Uterus (tissue), 2 donors: Measurements from ENCODE around the gene ITGAD.

Experiments used
- POLR2A ChIP-seq, 2 donors: fragments of 450-650 bp; IDR thresholded peaks; one replicate each; pipeline ENCODE4 v1.6.1; 2016; ENCODE audit warnings: antibody characterized with exemption in 2 of 2, mild to moderate bottlenecking in 1 of 2, moderate library complexity in 1 of 2
- TF ChIP-seq, protein P1 (sequence below), 4 experiments: fragments of 200-600 bp in 2 of 4; fragments of 450-650 bp in 2 of 4; sonication (generic) in 2 of 4; IDR thresholded peaks; one replicate each; pipeline ENCODE4 v1.5.1; 2016 to 2019; ENCODE audit warnings: antibody characterized with exemption in 4 of 4, mild to moderate bottlenecking in 2 of 4, moderate library complexity in 1 of 4

DNA sequence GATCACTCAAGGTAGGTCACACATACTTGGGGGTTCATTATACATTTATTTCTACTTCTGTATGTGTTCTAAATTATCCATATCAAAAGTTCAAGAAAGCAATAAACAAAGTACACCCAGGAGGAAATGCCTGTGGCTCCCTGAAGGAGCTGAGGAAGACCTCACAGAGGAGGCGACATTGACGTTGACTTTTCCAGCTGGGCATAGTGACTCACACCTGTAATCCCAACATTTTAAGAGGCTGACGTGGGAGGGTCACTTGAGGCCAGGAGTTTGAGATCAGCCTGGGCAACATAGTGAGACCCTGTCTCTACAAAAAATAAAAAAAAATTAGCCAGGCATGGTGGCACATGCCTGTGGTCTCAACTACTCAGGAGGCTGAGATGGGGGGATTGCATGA, 16.3 kb downstream of the ITGAD start:
- TF ChIP-seq, protein P1, sequence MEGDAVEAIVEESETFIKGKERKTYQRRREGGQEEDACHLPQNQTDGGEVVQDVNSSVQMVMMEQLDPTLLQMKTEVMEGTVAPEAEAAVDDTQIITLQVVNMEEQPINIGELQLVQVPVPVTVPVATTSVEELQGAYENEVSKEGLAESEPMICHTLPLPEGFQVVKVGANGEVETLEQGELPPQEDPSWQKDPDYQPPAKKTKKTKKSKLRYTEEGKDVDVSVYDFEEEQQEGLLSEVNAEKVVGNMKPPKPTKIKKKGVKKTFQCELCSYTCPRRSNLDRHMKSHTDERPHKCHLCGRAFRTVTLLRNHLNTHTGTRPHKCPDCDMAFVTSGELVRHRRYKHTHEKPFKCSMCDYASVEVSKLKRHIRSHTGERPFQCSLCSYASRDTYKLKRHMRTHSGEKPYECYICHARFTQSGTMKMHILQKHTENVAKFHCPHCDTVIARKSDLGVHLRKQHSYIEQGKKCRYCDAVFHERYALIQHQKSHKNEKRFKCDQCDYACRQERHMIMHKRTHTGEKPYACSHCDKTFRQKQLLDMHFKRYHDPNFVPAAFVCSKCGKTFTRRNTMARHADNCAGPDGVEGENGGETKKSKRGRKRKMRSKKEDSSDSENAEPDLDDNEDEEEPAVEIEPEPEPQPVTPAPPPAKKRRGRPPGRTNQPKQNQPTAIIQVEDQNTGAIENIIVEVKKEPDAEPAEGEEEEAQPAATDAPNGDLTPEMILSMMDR (IDR thresholded peaks at IDR 0.05), result no peak
- TF ChIP-seq POLR2A (IDR thresholded peaks at IDR 0.05), result no peak
